Measurements from ENCODE around the gene DDX53. TPM values are rescaled to one million over a fixed set of nuclear protein-coding genes. Genes with fewer than 3 reads are reported as not detected.

Gene DDX53
- total and polyA plus RNA-seq, 9 donors, result 0.03 to 0.06 TPM; not detected in 7

- no peak for DNase-seq
- Histone ChIP-seq H3K4me1 (ENCODE audit: control insufficient read depth, insufficient read depth, low read length) (no peaks in the 10 kb centered on the region), H3K27ac (ENCODE audit: low read length) (no peak overlapping the region), H3K4me3 (ENCODE audit: low read length) (no peak overlapping the region), H3K36me3 (ENCODE audit: control insufficient read depth, insufficient read depth, low read length) (no peaks in the 10 kb centered on the region), H3K9me3 (replicated peaks; ENCODE audit: control insufficient read depth, low read depth, low read length) (no peaks in the 10 kb centered on the region), H3K27me3 (ENCODE audit: control insufficient read depth, insufficient read depth, low read length) (no peaks in the 10 kb centered on the region)
- 100% methylated on average over 1 of the region's 4 CpGs for WGBS (ENCODE audit: insufficient coverage)
These were observed 25.1 kb upstream of the DDX53 start for GRCh38 chrX:22974616-22975015.

- Histone ChIP-seq H3K36me3 (ENCODE audit: control insufficient read depth, insufficient read depth, low read length) (no peaks in the 10 kb centered on the region), H3K4me1 (ENCODE audit: control insufficient read depth, insufficient read depth, low read length) (no peaks in the 10 kb centered on the region), H3K4me3 (ENCODE audit: low read length) (no peak overlapping the region), H3K27me3 (ENCODE audit: control insufficient read depth, insufficient read depth, low read length) (peaks cover 3% of the 10 kb centered on the region), H3K27ac (ENCODE audit: low read length) (no peak overlapping the region), H3K9me3 (replicated peaks; ENCODE audit: control insufficient read depth, low read depth, low read length) (no peaks in the 10 kb centered on the region)
- DNase-seq, result no peak
- no CpG with 5 or more reads among the region's 1 CpG for WGBS (ENCODE audit: insufficient coverage)
These were observed 24.0 kb upstream of the DDX53 start for GRCh38 chrX:22975786-22976185.

- Histone ChIP-seq H3K9me3 (replicated peaks; ENCODE audit: control insufficient read depth, low read depth, low read length) (no peaks in the 10 kb centered on the region), H3K27me3 (ENCODE audit: control insufficient read depth, insufficient read depth, low read length) (peaks cover 6% of the 10 kb centered on the region), H3K4me1 (ENCODE audit: control insufficient read depth, insufficient read depth, low read length) (no peaks in the 10 kb centered on the region), H3K36me3 (ENCODE audit: control insufficient read depth, insufficient read depth, low read length) (no peaks in the 10 kb centered on the region), H3K4me3 (ENCODE audit: low read length) (no peak overlapping the region), H3K27ac (ENCODE audit: low read length) (no peak overlapping the region)
- no CpG with 5 or more reads among the region's 2 CpGs for WGBS (ENCODE audit: insufficient coverage)
- DNase-seq, result no peak
These were observed 13.8 kb upstream of the DDX53 start for GRCh38 chrX:22985958-22986357.

- Histone ChIP-seq H3K27ac (ENCODE audit: low read length) (no peak overlapping the region), H3K9me3 (replicated peaks; ENCODE audit: control insufficient read depth, low read depth, low read length) (no peaks in the 10 kb centered on the region), H3K4me3 (ENCODE audit: low read length) (no peak overlapping the region), H3K36me3 (ENCODE audit: control insufficient read depth, insufficient read depth, low read length) (no peaks in the 10 kb centered on the region), H3K4me1 (ENCODE audit: control insufficient read depth, insufficient read depth, low read length) (no peaks in the 10 kb centered on the region), H3K27me3 (ENCODE audit: control insufficient read depth, insufficient read depth, low read length) (peaks cover 6% of the 10 kb centered on the region)
- no CpG with 5 or more reads among the region's 1 CpG for whole genome bisulfite sequencing (ENCODE audit: insufficient coverage)
- DNase-seq, result no peak
These were observed 12.3 kb upstream of the DDX53 start for GRCh38 chrX:22987452-22987851.

GRCh38 chrX:23003116-23003515 lies 3.4 kb downstream of the DDX53 start:
- DNase-seq, result no peak
- H3K27me3 ChIP-seq (ENCODE audit: control insufficient read depth, insufficient read depth, low read length), result peaks cover 8% of the 10 kb centered on the region
- H3K4me1 ChIP-seq (ENCODE audit: control insufficient read depth, insufficient read depth, low read length), result no peaks in the 10 kb centered on the region
- H3K9me3 ChIP-seq (replicated peaks; ENCODE audit: control insufficient read depth, low read depth, low read length), result no peaks in the 10 kb centered on the region
- H3K27ac ChIP-seq (ENCODE audit: low read length), result no peak overlapping the region
- no peaks in the 10 kb centered on the region for H3K36me3 ChIP-seq (ENCODE audit: control insufficient read depth, insufficient read depth, low read length)
- WGBS (ENCODE audit: insufficient coverage), result no CpG with 5 or more reads among the region's 2 CpGs
- H3K4me3 ChIP-seq (ENCODE audit: low read length), result no peak overlapping the region

GRCh38 chrX:23008431-23009099 lies 8.8 kb downstream of the DDX53 start:
- Histone ChIP-seq H3K9me3 (replicated peaks; ENCODE audit: control insufficient read depth, low read depth, low read length) (no peaks in the 10 kb centered on the region), H3K36me3 (ENCODE audit: control insufficient read depth, insufficient read depth, low read length) (no peaks in the 10 kb centered on the region), H3K27me3 (ENCODE audit: control insufficient read depth, insufficient read depth, low read length) (peaks cover 8% of the 10 kb centered on the region), H3K27ac (ENCODE audit: low read length) (no peak overlapping the region), H3K4me1 (ENCODE audit: control insufficient read depth, insufficient read depth, low read length) (no peaks in the 10 kb centered on the region), H3K4me3 (ENCODE audit: low read length) (no peak overlapping the region)
- 80% methylated on average over 1 of the region's 1 CpG for WGBS (ENCODE audit: insufficient coverage)
- DNase-seq, result peak; percentile 1

DNA sequence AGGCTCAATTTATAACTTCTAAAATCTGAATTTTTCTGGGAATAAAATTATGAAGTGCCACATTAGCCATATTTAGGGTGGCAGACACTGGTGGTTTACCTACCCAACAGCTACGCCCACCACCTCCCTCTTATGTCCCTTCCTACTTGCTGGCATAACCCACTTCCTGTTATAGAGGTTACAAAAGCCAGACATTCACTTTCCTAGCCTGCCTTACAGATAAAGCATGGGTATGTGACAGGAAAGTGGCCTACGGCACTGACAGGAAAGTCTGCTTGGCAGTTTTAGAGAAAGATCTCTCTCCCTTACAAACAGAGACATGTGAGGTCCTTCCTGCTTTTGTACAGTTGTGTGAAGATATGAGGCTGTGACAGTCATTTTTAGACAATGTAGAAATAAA lies 12.4 kb downstream of the DDX53 start:
- Histone ChIP-seq H3K9me3 (replicated peaks; ENCODE audit: control insufficient read depth, low read depth, low read length) (no peaks in the 10 kb centered on the region), H3K36me3 (ENCODE audit: control insufficient read depth, insufficient read depth, low read length) (no peaks in the 10 kb centered on the region), H3K4me1 (ENCODE audit: control insufficient read depth, insufficient read depth, low read length) (no peaks in the 10 kb centered on the region), H3K27ac (ENCODE audit: low read length) (no peak overlapping the region), H3K27me3 (ENCODE audit: control insufficient read depth, insufficient read depth, low read length) (peaks cover 10% of the 10 kb centered on the region), H3K4me3 (ENCODE audit: low read length) (no peak overlapping the region)
- no CpG with 5 or more reads among the region's 2 CpGs for WGBS (ENCODE audit: insufficient coverage)
- DNase-seq, result peak; percentile 0

DNA sequence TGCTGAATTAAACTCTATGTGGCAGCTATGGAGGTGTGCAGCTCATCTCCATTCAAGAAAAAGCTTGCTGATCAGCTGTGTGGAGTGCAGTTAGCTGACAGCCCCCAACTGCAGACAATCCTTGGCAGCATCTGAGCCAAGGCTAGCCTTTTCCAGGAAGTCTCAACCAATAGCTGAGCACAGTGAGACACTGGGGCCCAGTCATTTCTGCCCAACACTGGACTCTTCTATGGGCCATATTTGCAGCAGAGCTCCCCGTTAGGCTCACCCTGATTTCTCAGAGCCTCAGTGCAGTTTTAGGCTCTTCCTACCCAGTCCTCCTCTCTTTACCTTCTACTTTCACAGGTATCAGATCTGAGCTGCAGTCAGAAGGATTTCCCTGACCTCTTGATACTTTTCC lies 12.9 kb downstream of the DDX53 start:
- H3K27me3 ChIP-seq (ENCODE audit: control insufficient read depth, insufficient read depth, low read length), result peaks cover 14% of the 10 kb centered on the region
- H3K4me3 ChIP-seq (ENCODE audit: low read length), result no peak overlapping the region
- 40% methylated on average over 1 of the region's 1 CpG for WGBS (ENCODE audit: insufficient coverage)
- H3K9me3 ChIP-seq (replicated peaks; ENCODE audit: control insufficient read depth, low read depth, low read length), result no peaks in the 10 kb centered on the region
- H3K36me3 ChIP-seq (ENCODE audit: control insufficient read depth, insufficient read depth, low read length), result no peaks in the 10 kb centered on the region
- no peak for DNase-seq
- H3K27ac ChIP-seq (ENCODE audit: low read length), result no peak overlapping the region
- H3K4me1 ChIP-seq (ENCODE audit: control insufficient read depth, insufficient read depth, low read length), result no peaks in the 10 kb centered on the region

DNA sequence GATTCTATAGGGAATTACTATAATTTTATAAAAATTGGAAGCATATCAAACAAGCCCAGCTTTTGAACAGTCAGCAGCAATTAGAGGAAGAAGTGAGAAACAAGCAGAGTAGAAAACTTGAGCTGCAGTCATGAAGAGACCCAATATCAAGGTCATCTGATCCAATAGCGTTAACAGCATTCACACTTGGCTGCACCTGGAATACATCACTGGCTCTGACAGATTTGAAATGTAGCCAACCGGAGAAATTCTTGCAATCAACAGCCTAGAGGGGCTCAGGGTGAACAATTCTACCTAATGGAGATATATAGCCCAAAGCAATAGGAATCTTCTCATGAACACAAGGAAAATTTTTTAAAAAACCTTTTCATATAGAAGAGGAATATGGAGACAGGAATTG lies 13.6 kb downstream of the DDX53 start:
- WGBS (ENCODE audit: insufficient coverage), result 20% methylated on average over 1 of the region's 2 CpGs
- Histone ChIP-seq H3K4me3 (ENCODE audit: low read length) (no peak overlapping the region), H3K36me3 (ENCODE audit: control insufficient read depth, insufficient read depth, low read length) (no peaks in the 10 kb centered on the region), H3K4me1 (ENCODE audit: control insufficient read depth, insufficient read depth, low read length) (no peaks in the 10 kb centered on the region), H3K27ac (ENCODE audit: low read length) (no peak overlapping the region), H3K9me3 (replicated peaks; ENCODE audit: control insufficient read depth, low read depth, low read length) (no peaks in the 10 kb centered on the region), H3K27me3 (ENCODE audit: control insufficient read depth, insufficient read depth, low read length) (peaks cover 11% of the 10 kb centered on the region)
- DNase-seq, result no peak

- no CpG with 5 or more reads among the region's 3 CpGs for WGBS (ENCODE audit: insufficient coverage)
These were observed 31.8 kb downstream of the DDX53 start for GRCh38 chrX:23031600-23031999.

GRCh38 chrX:23035493-23035892 lies 35.7 kb downstream of the DDX53 start:
- Histone ChIP-seq H3K4me1 (ENCODE audit: control insufficient read depth, insufficient read depth, low read length) (no peaks in the 10 kb centered on the region), H3K36me3 (ENCODE audit: control insufficient read depth, insufficient read depth, low read length) (no peaks in the 10 kb centered on the region), H3K27me3 (ENCODE audit: control insufficient read depth, insufficient read depth, low read length) (peaks cover 5% of the 10 kb centered on the region), H3K27ac (ENCODE audit: low read length) (no peak overlapping the region), H3K9me3 (replicated peaks; ENCODE audit: control insufficient read depth, low read depth, low read length) (no peaks in the 10 kb centered on the region), H3K4me3 (ENCODE audit: low read length) (no peak overlapping the region)
- no peak for DNase-seq
- 77% methylated on average over 2 of the region's 3 CpGs for WGBS (ENCODE audit: insufficient coverage)

More at GRCh38 chrX:23031600-23031999, 31.8 kb downstream of the DDX53 start:
- Histone ChIP-seq H3K4me3 (ENCODE audit: low read length) (no peak overlapping the region), H3K27me3 (ENCODE audit: control insufficient read depth, insufficient read depth, low read length) (peaks cover 5% of the 10 kb centered on the region), H3K36me3 (ENCODE audit: control insufficient read depth, insufficient read depth, low read length) (no peaks in the 10 kb centered on the region), H3K4me1 (ENCODE audit: control insufficient read depth, insufficient read depth, low read length) (no peaks in the 10 kb centered on the region), H3K27ac (ENCODE audit: low read length) (no peak overlapping the region), H3K9me3 (replicated peaks; ENCODE audit: control insufficient read depth, low read depth, low read length) (no peaks in the 10 kb centered on the region)
- no peak for DNase-seq

Data from muscle of leg (tissue), 11 donors.